Effector memory CD4-positive, alpha-beta T cell (primary cell): Measurements from ENCODE around the gene DPF3.

Experiments used
- DNase-seq, 3 donors: peaks; one replicate each; pipeline ENCODE4 v3.0.0-alpha.2; 2020
- H3K27ac ChIP-seq: 2 replicates; pipeline ENCODE4 v1.7.0; 2013; ENCODE audit warnings: mild to moderate bottlenecking, low read length, moderate library complexity; ENCODE audit not compliant: insufficient read depth, poor library complexity, severe bottlenecking
- H3K27me3 ChIP-seq: replicated peaks from 2 replicates; pipeline ENCODE4 v1.7.0; 2013; ENCODE audit warnings: mild to moderate bottlenecking, low read length; ENCODE audit not compliant: insufficient read depth, control insufficient read depth, poor library complexity, severe bottlenecking
- H3K36me3 ChIP-seq: 2 replicates; pipeline ENCODE4 v1.7.0; 2013; ENCODE audit warnings: mild to moderate bottlenecking, low read length, moderate library complexity; ENCODE audit not compliant: control insufficient read depth, insufficient read depth
- H3K4me1 ChIP-seq: 2 replicates; pipeline ENCODE4 v1.7.0; 2013; ENCODE audit warnings: low read length, mild to moderate bottlenecking; ENCODE audit not compliant: control insufficient read depth, insufficient read depth, poor library complexity, severe bottlenecking
- H3K4me3 ChIP-seq: 2 replicates; pipeline ENCODE4 v1.7.0; 2013; ENCODE audit warnings: low read length, low read depth, mild to moderate bottlenecking; ENCODE audit not compliant: insufficient read depth, poor library complexity, severe bottlenecking
- H3K9me3 ChIP-seq: 2 replicates; pipeline ENCODE4 v1.7.0; 2013; ENCODE audit warnings: mild to moderate bottlenecking, low read length, moderate library complexity; ENCODE audit not compliant: control insufficient read depth

Gene DPF3

GRCh38 chr14:72636871-72637270 lies 257.0 kb downstream of the DPF3 start:
- Histone ChIP-seq H3K27ac (no peak overlapping the region), H3K36me3 (no peaks in the 10 kb centered on the region), H3K9me3 (no peaks in the 10 kb centered on the region), H3K4me3 (no peak overlapping the region), H3K4me1 (no peaks in the 10 kb centered on the region), H3K27me3 (no peaks in the 10 kb centered on the region)
- no peak for DNase-seq

- H3K36me3 ChIP-seq, result no peaks in the 10 kb centered on the region
- DNase-seq, result no peak
- H3K9me3 ChIP-seq, result no peaks in the 10 kb centered on the region
- H3K27ac ChIP-seq, result no peak overlapping the region
- H3K4me3 ChIP-seq, result no peak overlapping the region
- no peaks in the 10 kb centered on the region for H3K27me3 ChIP-seq
- no peaks in the 10 kb centered on the region for H3K4me1 ChIP-seq
Measured at GRCh38 chr14:72636094-72636493, 257.8 kb downstream of the DPF3 start.

DNA sequence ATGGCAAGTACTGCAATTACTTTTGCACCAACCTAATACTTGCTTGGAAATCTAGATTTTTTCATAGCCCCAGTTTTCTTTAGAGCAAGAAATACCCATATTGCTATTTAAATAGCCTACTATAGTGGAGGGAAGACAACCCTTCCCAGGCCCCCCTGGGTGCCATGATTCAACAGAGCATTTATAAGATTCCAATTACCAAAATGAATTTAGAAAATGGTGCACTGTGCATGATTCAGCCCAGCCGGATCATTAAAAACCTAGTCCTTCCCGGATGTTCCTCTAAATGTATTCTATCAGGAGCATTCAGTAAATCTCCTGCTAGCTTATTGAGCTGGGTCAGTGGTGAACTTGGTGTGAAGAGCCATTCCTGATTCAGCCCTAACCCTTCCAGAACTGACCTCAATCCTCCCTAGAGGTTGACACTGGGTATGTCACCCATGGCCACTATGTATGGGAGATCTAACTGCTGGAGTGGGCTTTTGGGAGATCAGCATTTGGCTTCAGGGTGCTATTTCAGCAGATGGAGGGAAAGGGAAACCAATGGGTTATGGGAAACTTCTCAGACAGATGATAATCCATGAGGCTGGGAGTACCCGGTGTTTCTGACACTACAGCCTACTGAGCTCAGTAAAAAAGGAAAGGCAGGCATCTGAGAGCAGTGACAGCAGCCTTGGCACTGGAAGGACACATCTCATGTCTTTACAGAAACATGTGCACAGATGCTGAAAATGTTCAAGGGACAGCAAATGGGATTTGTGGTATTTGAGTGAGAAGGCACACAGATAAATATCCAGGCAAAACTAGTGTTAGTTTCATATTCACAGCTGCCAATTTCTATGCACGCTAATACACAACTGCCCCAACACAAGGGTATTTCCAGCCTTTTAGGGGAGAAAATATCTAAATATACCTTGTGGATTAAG lies 258.9 kb downstream of the DPF3 start:
- H3K9me3 ChIP-seq, result no peaks in the 10 kb centered on the region
- no peaks in the 10 kb centered on the region for H3K4me1 ChIP-seq
- no peak overlapping the region for H3K4me3 ChIP-seq
- DNase-seq, result no peak
- H3K36me3 ChIP-seq, result no peaks in the 10 kb centered on the region
- no peak overlapping the region for H3K27ac ChIP-seq
- H3K27me3 ChIP-seq, result no peaks in the 10 kb centered on the region

DNA sequence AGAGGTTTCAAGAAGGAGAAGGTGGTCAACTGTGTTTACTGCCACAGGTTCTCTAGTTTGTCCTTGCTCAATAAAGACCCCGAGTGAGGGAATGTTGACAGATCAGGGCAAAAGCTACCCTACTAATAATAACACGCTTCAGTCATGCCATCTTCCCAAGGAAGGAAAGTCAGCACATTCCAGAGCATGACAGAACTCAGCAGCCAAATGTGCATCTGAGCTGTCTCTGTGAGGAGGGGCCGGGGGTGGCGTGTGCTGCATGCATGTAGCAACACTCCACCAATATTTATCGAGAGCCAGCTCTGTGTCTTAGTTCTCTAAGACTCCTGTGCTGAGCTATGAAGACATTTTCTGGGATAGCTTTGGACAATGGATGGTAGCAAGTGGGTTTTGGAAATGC lies 260.4 kb downstream of the DPF3 start:
- H3K9me3 ChIP-seq, result no peaks in the 10 kb centered on the region
- H3K4me3 ChIP-seq, result no peak overlapping the region
- H3K36me3 ChIP-seq, result no peaks in the 10 kb centered on the region
- H3K4me1 ChIP-seq, result no peaks in the 10 kb centered on the region
- H3K27ac ChIP-seq, result no peak overlapping the region
- no peaks in the 10 kb centered on the region for H3K27me3 ChIP-seq
- DNase-seq, result no peak

DNA sequence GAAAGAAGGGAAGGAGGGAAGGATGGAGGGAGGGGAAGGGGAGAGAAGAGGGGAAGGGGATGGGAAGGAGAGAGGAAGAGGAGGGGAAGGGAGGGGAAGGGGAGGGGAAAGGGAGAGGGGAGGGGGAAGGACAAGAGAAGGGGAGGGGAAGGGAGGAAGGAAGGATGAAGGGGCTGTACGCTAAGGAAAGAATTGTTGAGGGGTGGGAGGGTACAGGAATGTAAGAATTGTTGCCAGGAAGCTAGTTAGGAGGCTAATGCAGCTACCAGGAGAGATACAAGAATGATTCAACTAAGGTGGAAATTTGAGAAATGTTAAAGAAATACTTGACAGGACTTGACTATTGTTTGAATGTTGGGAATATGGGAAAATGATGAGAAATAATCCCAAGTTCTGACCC lies 261.2 kb downstream of the DPF3 start:
- H3K36me3 ChIP-seq, result no peaks in the 10 kb centered on the region
- no peaks in the 10 kb centered on the region for H3K9me3 ChIP-seq
- H3K4me1 ChIP-seq, result no peaks in the 10 kb centered on the region
- no peak overlapping the region for H3K4me3 ChIP-seq
- DNase-seq, result no peak
- H3K27ac ChIP-seq, result no peak overlapping the region
- no peaks in the 10 kb centered on the region for H3K27me3 ChIP-seq

- Histone ChIP-seq H3K4me1 (no peaks in the 10 kb centered on the region), H3K9me3 (no peaks in the 10 kb centered on the region), H3K36me3 (no peaks in the 10 kb centered on the region), H3K4me3 (no peak overlapping the region), H3K27ac (no peak overlapping the region), H3K27me3 (no peaks in the 10 kb centered on the region)
- no peak for DNase-seq
Measured at GRCh38 chr14:72631401-72631800, 262.5 kb downstream of the DPF3 start.

- DNase-seq, result no peak
- H3K27me3 ChIP-seq, result no peaks in the 10 kb centered on the region
- no peaks in the 10 kb centered on the region for H3K4me1 ChIP-seq
- H3K27ac ChIP-seq, result no peak overlapping the region
- H3K36me3 ChIP-seq, result no peaks in the 10 kb centered on the region
- no peak overlapping the region for H3K4me3 ChIP-seq
- H3K9me3 ChIP-seq, result no peaks in the 10 kb centered on the region
Measured at GRCh38 chr14:72630374-72630773, 263.5 kb downstream of the DPF3 start.

DNA sequence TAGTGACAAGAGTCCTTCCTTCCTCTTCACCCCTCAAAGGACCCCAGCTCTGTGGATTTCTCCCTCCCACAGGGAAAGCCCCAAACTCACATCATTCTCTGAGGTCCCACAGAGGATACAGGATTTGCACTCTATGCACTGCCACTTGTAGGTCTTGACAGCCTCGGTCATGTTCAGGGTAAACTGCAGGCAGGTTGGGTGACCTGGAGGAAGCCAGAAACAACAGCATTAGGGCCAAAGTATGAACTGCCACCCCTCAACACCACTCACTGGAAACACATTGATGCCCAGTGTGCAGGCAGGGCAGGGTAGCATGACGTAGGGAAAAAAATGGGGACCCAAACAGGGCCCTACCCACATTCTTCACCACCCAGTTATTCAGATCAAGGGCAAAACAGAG lies 264.4 kb downstream of the DPF3 start:
- H3K36me3 ChIP-seq, result no peaks in the 10 kb centered on the region
- H3K27me3 ChIP-seq, result no peaks in the 10 kb centered on the region
- no peaks in the 10 kb centered on the region for H3K9me3 ChIP-seq
- H3K4me1 ChIP-seq, result no peaks in the 10 kb centered on the region
- DNase-seq, result no peak
- H3K4me3 ChIP-seq, result no peak overlapping the region
- no peak overlapping the region for H3K27ac ChIP-seq

DNA sequence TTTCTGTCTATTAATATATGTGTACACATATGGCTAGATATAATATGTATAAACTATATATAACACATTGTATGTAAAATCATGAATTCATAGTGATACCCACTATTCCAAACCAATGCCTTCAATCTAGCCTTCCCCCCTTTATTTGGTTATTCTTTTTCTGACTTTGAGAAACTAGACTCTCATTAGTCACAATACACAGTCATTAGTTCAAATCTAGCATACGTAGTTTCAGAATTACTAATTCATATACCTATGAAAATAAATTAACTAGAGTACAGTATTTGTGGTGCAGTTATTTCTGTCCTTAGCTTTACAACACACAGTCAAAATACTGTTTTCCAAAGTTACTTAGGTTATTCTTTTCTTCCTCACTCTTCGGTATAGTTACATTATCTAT lies 268.2 kb downstream of the DPF3 start:
- Histone ChIP-seq H3K4me1 (no peaks in the 10 kb centered on the region), H3K36me3 (no peaks in the 10 kb centered on the region), H3K9me3 (no peaks in the 10 kb centered on the region), H3K27me3 (no peaks in the 10 kb centered on the region), H3K4me3 (no peak overlapping the region), H3K27ac (no peak overlapping the region)
- no peak for DNase-seq

DNA sequence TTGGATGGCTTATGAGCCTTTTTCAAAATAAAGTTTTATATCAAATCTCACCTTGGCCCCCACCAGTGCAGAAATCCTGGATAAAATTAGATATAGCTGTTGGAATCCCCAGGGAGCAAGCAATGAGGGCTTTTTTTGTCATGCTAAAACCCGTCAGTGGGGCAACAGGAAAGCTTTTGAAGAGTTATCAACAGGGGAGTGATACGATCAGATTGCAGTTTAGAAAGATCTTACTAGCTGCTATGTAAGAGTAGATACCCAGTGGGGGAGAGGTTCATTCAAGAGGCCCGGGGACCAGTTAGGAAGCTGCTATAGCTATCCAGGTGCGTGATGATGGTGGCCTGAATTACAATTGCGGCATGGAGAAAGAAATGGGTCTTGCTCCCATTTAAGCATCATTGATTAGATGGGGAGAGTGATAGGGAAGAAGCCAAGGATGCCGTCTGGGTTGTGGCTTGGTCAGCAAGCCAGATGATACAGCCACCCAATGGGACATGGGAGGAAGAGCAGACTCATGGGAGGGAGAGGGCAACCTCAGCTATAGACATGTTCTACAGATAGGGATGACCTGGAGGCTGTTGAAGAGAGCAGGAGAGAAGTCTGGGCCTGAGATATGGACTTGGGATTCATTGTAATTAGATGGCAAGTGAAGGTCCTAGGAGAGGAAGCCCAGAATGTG lies 272.4 kb downstream of the DPF3 start:
- Histone ChIP-seq H3K9me3 (no peaks in the 10 kb centered on the region), H3K27ac (no peak overlapping the region), H3K4me3 (no peak overlapping the region), H3K27me3 (no peaks in the 10 kb centered on the region), H3K36me3 (no peaks in the 10 kb centered on the region), H3K4me1 (no peaks in the 10 kb centered on the region)
- no peak for DNase-seq
